ENCODE results near the gene LRFN2.
A peak's percentile ranks its signal among the peaks of the same experiment; 100 is the strongest.

Gene LRFN2

GRCh38 chr6:40369891-40370290, 217.3 kb downstream of the LRFN2 start:
- no peak for DNase-seq

- DNase-seq: no peak
These were observed 218.1 kb downstream of the LRFN2 start for GRCh38 chr6:40369042-40369441.

- DNase-seq: no peak
These were observed 224.3 kb downstream of the LRFN2 start for GRCh38 chr6:40362859-40363258.

- no peak for DNase-seq
These were observed 227.4 kb downstream of the LRFN2 start for GRCh38 chr6:40359808-40360207.

GRCh38 chr6:40358473-40359460, 228.4 kb downstream of the LRFN2 start:
- no peak for DNase-seq

- peak; percentile 59 for DNase-seq
These were observed 230.8 kb downstream of the LRFN2 start for GRCh38 chr6:40356242-40356910.

GRCh38 chr6:40355532-40355931, 231.6 kb downstream of the LRFN2 start:
- no peak for DNase-seq

- no peak for DNase-seq
These were observed 232.1 kb downstream of the LRFN2 start for GRCh38 chr6:40355066-40355465.

- DNase-seq: no peak
These were observed 233.2 kb downstream of the LRFN2 start for GRCh38 chr6:40353967-40354452.

- DNase-seq: no peak
These were observed 233.8 kb downstream of the LRFN2 start for GRCh38 chr6:40353197-40353966.

GRCh38 chr6:40352527-40353170, 234.5 kb downstream of the LRFN2 start:
- peak; percentile 69 for DNase-seq

- DNase-seq: peak; percentile 34
These were observed 235.2 kb downstream of the LRFN2 start for GRCh38 chr6:40352006-40352405.

- DNase-seq: no peak
These were observed 236.4 kb downstream of the LRFN2 start for GRCh38 chr6:40350747-40351217.

GRCh38 chr6:40349901-40350746, 237.0 kb downstream of the LRFN2 start:
- no peak for DNase-seq

GRCh38 chr6:40349123-40349900, 237.9 kb downstream of the LRFN2 start:
- peak; percentile 62 for DNase-seq

GRCh38 chr6:40348591-40348990, 238.6 kb downstream of the LRFN2 start:
- DNase-seq: no peak

- DNase-seq: peak; percentile 12
These were observed 239.6 kb downstream of the LRFN2 start for GRCh38 chr6:40347571-40348011.

GRCh38 chr6:40346246-40346645, 240.9 kb downstream of the LRFN2 start:
- DNase-seq: no peak

- no peak for DNase-seq
These were observed 242.5 kb downstream of the LRFN2 start for GRCh38 chr6:40344566-40345167.
